HG02588 (cell line): ENCODE results near the gene ZNF506.
A peak's percentile ranks its signal among the peaks of the same experiment; 100 is the strongest.
"Not testable (repeated sequence)": the region's sequence is repeated elsewhere in the genome, so short reads cannot be mapped to it uniquely, and the experiment has no call there.

ENCODE experiments used
- ATAC-seq: cut with Tn5 transposase; IDR thresholded peaks from one replicate; pipeline ENCODE4 v1.9.1; 2021; ENCODE audit warnings: mild to moderate bottlenecking, moderate library complexity; ENCODE audit not compliant: unreplicated experiment

Gene ZNF506

GRCh38 chr19:19781791-19782190, 39.8 kb downstream of the ZNF506 start:
- ATAC-seq: not testable (repeated sequence)

DNA sequence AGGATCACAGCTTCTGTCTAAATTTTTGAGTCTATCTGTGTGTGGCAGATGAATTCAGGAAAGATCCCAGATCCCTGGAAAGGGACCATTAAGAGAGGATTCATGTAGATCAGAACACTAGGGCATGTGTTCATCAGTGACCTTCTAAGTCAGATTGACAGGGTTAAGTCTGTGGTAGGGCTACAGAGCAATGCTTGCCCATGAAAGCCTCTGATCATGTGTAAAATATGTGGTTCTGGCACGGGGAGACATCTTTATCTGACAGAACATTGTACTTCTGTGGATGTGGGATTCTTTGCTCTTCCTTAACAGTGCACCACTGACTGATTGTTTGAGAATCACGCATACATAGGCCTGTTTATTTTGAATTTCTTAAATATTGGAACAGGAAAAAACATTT, 42.9 kb downstream of the ZNF506 start:
- ATAC-seq: no peak

DNA sequence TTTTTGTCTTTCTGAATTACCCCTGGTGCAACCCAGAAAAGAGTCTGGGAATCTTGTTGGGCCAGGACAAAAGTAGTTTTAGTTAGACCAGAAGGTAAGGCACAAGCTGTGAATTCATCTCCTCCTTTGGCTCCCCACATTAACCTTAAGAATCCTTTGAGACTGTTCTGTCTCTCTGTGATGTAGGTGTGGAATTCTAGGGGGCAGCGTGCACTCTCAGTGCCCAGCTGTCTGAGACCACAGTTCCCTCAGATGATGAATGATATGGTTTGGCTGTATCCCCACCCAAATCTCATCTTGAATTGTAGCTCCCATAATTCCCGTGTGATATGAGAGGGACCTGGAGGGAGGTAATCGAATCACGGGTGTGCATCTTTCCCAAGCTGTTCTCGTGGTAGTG, 43.9 kb downstream of the ZNF506 start:
- no peak for ATAC-seq

- ATAC-seq: peak; percentile 96
These were observed 45.1 kb downstream of the ZNF506 start for GRCh38 chr19:19776206-19777008.

DNA sequence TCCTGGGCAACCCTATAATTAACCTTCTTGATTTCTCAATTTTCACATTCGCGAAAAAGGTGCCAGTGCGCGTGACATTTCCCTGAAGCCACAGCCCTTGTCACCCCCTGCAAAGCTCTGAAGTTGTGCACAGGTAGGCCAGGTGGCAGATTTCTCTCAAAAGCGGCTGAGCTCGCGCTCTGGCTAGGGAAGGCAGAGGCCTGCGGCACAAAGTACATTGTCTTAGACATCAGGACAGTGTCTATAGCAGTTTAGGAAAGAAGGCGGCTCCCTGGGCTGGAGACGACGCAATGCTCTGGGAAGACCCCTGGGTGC, 45.7 kb downstream of the ZNF506 start:
- ATAC-seq: peak; percentile 19

GRCh38 chr19:19774354-19775033, 47.1 kb downstream of the ZNF506 start:
- ATAC-seq: no peak

GRCh38 chr19:19771963-19772362, 49.6 kb downstream of the ZNF506 start:
- ATAC-seq: not testable (repeated sequence)

- ATAC-seq: not testable (repeated sequence)
These were observed 51.6 kb downstream of the ZNF506 start for GRCh38 chr19:19769971-19770370.

DNA sequence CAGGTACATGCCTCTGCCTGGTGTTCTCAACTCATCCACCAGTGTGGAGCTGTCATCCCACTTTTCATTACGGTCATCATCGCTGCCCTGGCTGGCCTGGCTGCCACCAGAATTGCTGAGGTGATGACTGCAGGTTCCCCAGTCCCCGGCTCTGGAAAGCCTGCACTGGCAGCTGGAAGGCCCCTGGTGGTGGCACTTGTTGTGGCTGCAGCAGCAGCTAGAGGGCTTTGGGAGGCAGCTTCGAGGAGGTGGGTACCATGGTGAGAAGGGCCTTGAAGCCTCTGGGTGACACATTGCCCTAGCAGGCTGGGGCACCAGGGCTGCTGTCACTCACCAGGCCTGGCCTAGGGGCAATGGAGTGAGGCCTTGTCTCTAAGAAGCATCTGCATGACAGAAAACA, 63.4 kb downstream of the ZNF506 start:
- no peak for ATAC-seq

- ATAC-seq: no peak
These were observed 68.7 kb downstream of the ZNF506 start for GRCh38 chr19:19752760-19753403.

DNA sequence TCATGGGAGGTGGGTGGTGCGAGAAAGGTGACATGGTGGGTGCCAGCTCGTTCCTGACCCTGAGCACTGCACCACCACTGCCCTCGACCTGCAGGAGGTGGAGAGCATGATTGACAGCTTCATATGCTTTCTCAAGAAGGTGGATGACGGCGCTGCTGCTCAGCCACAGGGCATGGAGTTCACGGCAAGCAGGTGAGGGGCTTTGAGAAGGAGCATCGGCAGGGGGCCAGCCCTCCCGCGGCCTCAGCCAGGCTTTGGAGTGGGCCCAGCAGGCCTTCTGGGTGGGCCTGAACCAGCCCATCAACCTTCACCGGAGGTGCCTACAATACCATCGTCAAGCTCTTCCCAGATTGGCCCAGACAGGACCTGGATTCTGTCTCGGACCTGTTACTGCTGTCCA, 69.7 kb downstream of the ZNF506 start:
- ATAC-seq: no peak

GRCh38 chr19:19750842-19751790, 70.4 kb downstream of the ZNF506 start:
- ATAC-seq: no peak

GRCh38 chr19:19749908-19750841, 71.4 kb downstream of the ZNF506 start:
- no peak for ATAC-seq

DNA sequence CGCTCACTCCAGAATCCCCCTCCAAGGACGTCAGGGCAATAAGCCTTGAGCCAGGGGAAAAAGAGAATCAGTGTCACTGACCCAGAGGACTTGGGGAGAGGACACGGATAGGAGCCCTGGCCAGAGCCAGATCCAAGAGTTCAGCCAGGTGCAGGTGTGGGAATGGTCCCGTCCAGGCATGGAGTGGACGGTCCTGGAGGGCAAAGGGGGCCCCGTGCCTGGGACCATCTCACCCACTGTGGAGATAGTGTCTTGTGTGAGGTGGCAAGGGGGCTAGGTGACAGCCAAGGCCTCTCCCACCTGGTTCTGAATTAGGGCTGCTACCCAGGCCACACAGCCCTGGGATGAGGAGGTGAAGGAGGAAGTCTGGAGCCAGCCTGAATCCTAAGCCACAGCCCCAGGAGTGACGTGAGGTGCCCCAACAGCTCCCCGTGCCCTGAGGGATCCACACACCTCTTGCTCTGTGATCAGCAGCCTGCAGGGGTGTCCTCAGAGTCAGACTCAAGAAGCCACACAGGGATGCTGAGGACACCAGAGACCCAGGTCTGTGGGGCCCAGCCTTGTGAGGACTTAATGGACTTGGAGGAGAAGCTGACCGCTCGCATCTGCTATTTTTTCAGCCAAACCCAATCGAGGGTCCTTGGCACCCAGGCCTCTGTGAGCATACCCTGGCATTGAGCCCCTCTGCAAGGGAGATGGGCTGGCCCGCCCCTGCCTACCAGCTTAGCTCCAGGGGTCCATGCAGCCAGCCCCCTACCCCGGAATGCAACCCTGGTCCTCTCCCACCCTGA, 72.2 kb downstream of the ZNF506 start:
- ATAC-seq: no peak

GRCh38 chr19:19748249-19748938, 73.2 kb downstream of the ZNF506 start:
- no peak for ATAC-seq

DNA sequence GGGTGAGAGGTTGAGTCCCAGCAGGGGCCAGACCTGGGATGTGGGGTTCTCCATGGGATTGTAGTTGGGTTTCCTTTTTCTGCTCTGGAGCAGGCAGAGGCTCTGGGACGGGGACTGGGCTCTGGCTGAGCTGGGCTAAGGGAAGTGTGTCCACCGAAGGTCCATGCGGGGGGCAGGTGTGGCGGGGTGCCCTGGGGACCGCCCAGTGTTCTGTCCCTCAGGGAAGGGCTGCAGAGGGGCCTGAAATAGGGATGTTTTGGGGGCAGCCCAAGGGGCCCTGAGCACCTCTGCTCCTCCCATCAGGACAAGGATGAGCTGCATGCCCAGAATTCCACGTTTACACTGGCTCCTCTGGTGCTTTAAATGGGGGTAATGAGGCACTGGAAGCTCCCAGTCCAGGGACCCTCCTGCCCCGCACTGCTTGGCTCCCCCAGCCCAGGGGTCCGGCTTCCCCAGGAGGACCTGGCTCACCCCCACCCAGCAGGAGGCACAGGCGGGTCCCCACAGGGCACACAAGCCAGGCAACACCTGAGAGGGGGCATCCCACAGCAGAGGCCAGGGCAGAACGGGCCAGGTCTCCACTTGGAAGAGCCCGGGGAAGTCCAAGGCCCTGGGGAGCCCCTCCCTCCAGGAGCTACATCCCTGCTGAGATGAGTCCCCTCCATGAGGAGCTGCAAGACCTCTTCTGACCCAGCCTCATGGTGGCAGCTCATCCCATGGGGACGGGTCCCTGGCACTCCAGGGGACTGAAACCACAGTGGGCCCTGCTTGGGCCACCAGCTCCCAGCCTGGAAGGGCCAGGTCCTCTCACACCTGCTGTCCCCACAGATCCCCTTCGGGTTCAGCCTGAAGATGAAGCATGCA, 74.0 kb downstream of the ZNF506 start:
- no peak for ATAC-seq
